GM15510 (cell line): ENCODE data around the gene RAB20.

ENCODE experiments used
- POLR2A ChIP-seq: IDR thresholded peaks from 3 replicates; pipeline ENCODE4 v1.6.1; 2011; ENCODE audit warnings: borderline replicate concordance; ENCODE audit not compliant: insufficient read length; ENCODE audit errors: extremely low read depth

RAB20 gene

DNA sequence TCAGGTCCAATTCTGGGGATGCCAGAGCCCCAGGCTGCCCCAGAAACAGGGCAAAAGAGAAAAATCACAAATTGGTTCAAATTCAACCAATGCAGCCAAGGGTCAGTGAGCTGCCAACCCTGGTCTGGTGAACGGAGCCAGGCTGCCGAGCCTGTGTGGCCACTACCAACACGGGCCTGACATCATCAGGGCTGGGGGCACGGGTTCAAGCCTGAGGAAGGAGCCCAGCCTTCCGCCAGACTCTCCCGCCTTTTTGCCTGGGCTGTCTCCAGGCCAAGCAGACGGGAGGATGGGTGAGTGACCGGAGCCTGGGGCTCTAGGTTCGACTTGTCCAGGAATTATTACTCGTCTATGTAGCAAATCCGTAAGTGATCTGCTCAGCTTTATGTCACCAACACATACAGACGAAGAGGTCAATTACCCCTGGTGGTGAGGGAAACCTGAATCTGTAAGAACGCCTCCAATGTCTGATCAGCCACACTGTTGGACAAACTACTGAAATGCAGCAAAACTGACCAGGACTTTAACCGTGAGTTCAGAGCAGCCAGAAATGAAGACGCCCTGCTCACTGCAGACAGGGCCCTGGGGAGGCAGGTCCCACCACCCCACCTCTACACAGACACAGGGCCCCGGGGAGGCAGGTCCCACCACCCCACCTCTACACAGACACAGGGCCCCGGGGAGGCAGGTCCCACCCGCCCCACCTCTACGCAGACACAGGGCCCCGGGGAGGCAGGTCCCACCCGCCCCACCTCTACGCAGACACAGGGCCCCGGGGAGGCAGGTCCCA is 31.8 kb downstream of the RAB20 start:
- no peak for TF ChIP-seq POLR2A

DNA sequence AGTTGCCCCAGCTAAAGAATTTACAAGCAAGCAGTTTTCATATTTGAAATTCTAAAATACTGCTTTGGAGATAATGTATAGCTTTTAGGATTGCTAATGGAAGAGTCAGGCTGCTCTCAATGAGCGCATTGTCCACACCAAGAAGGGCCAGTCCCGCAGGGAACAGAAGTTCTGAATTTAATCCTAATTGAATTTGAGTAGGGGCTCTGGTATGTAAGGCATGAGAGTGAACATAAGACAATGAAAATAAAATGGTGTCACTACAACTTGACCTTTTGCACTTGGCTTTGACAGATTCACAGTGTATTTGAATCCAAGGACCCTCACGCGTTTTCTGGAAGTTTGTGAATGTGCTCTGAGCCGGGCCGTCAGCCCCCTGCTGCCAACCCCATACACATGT is 32.6 kb downstream of the RAB20 start:
- TF ChIP-seq POLR2A, result no peak

DNA sequence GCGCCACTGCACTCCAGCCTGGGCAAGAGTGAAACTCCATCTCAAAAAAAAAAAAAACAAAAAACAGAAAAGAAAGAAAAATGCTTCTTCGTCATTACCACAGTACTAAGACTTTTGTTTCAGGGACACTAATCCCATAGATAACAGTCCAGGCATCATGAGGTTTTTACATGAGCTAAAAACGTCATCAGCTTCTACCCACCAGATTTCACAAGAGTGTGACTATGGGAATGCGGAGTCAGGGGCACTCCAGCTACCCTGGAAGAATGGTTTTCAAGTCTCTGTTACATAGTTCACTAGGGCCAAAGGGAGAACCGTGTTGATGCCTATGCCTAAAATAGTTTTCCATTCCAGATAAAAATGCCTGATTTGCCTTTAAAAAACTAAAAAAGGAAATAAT is 33.2 kb downstream of the RAB20 start:
- no peak for TF ChIP-seq POLR2A

DNA sequence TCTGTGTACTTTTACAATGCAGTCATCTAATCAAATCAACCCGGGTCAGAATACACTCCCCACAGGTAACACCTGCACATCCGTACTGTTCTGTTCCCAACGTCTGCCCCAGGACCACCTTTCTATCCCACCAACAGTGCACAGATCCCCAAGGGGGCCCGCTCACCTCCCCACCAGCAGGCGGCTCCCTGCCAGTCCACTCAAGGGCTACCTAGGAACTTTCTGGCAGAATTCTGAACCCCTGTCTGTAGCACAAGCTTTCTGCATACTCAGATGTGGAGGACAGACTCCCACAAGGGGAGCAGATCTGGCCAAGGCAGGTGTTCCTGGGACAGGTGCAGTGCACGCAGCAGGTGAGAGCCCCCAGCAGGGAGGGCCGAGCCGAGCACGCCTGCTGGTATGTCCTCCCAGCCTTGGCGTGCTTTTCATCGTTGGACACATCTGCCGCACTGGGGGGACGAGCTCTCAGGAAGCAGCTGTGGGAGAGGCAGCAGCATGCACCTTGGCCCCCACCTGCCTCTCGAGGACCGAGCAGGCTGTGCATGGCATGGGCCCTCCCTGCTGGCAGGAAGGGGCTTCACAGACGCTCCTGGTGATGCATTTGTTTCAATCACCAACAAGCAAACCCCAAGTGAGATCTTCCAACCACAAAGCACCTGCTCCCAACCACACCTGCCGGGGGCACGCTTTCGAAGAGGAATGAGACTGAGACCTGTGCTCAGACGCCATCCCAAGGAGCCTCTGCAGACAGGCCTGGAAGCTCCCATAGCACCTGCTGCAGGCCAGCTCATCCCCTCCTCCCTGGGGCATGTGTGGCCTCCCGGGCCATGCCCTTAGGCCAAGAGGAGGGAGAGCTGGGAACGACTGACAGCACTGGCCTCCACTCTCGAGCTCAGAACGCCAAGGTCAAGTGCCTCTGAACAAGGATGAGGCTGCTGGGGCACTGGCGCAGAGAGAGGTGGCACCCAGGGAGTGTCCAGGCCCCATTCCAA is 35.9 kb downstream of the RAB20 start:
- TF ChIP-seq POLR2A, result no peak

DNA sequence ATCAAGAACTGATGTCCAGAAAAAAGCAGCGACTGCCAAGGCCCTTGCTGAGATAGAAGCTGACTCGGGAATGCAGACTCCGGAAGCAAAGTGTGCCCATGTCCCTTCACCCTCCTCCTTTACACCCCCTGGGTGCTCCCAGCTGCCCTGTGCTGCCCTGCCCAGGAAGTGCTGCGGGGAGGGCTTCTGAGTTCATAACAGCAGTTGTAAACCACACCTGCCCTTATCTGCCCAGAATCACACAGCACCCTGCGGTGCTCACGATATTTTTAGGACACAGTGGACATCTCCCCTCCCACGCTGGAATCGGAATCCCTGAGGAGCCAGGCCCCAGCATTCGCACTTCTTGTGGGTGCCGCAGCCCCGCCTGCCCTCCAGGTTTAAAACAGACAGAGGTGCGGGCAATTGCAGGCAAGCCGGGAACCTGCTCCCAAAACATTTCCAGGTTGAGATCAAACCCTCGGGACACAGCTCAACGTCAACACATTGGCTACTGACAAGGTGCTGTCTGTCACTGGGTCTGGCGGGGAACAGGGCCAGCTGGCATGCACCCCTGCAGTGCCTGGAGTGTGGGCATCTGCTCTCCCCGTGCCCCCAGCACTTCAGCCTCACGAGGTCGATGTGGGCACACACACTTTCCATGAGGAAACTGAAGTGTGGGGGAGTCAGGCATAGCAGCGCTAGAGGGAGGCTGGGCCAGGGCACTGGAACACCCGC is 36.8 kb downstream of the RAB20 start:
- no peak for TF ChIP-seq POLR2A

DNA sequence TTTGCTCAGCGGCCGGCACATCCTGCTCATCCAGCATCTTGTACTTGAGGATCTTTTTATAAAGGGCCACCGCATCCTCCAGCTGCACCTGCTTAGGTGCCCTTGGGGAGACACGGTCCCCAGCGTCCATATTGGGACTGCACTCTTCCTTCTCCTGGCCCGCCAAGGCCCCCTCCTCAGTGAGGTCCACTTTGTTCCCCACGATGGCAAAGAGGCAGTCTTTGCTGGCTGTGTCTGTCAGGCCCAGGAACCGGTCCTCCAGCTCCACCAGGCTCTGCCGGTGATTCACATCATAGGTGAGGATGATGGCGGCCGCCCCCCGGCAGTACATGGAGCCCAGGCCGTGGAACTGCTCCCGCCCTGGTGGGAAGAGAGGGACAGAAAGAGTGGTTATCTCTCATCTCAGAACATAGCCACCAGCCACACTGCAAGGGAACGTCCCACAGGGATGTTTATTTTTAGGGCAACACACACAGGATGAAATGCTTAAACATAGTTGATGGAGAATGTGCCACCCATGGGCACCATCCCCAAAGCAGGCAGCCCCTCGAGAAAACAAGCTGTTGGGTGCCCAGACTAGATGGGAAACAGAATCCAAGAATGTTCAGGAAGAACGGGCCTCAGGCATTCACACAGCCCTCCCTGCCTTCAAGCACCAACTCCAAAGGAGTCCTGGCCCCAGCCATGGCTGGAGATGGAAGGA is 37.5 kb downstream of the RAB20 start:
- no peak for TF ChIP-seq POLR2A

DNA sequence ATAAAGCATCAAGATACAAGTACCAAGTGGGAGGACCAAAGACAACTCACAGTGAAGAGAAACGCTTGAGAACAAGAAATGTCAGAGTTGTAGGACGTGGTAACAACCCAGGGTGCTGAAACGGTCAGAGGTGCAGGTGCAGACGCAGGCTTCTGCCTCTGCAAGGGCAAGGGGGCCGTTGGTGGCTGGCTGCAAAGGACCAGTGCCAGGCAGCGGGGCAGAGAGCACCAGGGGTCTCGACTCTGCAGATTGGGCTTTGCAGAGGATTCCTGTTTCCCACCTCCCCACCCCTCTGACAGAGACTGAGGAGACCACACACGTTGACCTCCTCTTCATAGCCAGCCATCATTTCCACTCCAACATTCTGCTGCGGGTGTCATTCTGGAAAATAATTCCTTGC is 38.3 kb downstream of the RAB20 start:
- TF ChIP-seq POLR2A, result no peak

DNA sequence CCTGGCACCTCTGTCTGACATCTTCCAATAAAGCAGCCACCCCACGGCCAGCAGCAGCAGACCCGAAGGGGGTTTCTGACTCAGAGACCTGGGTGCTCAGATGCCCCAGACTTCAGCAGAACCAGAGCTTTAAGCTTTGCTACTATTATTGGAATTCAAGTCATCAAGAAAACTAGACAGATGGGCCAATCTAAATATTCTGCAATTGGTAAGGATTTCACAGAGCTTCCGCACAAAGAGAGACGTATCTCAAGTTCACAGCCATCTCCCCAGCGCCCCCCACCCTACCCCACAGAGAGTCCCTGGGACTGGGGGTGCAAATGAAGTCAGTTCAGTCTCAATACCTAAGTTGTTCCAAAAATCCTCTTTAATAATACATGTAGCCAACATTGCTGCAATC is 38.8 kb downstream of the RAB20 start:
- TF ChIP-seq POLR2A, result no peak

DNA sequence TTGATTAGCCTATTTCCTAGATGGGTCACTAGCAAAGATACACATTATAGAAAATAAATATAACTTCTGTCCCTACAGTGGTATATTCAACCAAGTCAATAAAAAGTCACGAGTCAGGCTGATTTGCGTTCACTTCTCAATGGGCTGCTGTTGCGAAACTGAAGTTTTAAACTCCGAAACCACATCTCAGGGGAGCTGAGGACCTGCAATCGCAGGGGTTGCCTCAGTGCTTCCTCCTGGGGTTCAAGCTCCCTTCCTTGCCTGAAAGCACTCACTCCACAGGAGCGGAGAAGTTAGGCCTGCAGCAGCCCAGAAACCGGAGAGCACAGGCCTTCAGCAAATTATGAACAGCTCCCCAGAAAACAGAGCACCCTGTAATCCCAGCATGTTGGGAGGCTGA is 39.6 kb downstream of the RAB20 start:
- TF ChIP-seq POLR2A, result no peak

DNA sequence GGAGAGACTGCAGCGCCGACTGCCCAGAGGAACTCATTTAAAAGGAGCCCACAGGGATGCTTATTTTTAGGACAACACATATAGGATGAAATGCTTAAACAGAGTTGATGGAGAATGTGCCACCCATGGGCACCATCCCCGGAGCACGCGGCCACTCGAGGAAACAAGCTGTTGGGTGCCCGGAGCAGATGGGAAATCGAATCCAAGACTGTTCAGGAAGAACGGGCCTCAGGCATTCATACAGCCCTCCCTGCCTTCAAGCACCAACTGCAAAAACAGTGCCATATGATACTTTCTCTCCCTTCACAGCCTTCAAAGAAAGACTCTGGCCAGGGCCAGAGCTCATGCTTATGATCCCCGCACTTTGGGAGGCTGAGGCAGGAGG is 40.2 kb downstream of the RAB20 start:
- TF ChIP-seq POLR2A, result no peak

DNA sequence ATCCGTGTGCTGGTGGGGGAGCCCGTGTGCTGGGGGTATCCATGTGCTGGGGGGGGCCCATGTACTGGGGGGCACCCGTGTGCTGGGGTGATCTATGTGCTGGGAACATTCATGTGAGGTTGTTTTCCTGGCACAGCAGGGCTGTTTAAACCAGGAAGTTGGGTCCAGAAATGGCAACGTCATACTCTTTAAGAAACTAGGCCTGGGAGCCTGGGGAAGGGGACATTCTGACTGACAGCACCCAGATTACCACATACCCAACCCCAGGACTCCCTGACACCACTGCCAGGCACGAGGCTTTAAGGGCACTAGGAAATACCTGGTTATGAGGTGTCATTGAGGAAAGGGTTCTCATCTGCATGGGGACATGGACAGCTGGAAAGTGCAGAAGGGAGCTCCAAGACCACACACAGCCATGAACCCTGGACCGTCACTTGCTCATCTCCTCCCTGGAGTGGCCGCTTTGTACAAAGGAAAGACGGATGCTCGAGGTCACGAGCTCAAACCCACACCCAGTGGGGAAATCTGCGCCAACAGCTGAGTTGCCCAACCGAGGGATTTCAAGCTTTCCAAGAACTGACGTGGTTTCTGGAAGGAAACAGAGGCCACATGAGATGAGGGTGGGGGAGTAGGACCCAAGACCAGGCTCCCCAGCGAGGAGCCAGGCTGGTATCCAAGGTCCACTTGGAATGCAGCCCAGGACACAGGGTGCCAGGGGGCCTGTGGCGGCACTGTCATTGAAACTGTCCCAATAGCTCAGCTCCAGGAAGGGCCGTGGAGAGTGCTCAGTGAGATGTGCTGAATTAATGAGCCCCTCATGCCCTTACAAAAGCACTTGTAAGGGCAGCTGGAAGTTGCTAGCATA is 40.9 kb downstream of the RAB20 start:
- TF ChIP-seq POLR2A, result no peak

DNA sequence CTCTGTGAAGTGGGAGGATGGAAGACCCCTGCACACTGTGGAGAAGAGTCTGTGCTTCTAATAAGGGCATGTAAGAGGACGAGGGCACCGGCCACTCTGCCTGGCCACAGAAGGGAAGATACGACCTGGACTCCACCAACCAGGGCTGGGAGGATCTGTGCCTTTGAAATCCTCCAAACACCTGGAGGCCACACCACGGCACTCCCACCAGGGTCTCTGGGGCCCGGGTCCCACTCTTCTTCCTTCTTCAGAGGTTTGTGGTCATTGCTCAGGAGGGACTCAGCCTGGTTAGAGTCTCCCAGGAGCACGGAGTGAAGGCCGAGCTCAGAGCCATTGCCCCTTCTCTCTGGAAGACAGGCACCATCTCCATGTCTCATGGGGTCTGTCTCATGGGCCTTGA is 42.0 kb downstream of the RAB20 start:
- TF ChIP-seq POLR2A, result no peak

DNA sequence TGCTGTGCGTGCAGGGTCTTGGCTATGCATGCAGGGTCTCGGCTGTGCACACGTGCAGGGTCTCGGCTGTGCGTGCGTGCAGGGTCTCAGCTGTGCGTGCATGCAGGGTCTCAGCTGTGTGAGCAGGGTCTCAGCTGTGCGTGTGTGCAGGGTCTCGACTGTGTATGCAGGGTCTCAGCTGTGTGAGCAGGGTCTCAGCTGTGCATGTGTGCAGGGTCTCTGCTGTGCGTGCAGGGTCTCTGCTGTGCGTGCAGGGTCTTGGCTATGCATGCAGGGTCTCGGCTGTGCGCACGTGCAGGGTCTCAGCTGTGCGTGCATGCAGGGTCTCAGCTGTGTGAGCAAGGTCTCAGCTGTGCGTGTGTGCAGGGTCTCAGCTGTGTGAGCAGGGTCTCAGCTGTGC is 42.5 kb downstream of the RAB20 start:
- TF ChIP-seq POLR2A, result no peak
